GM18907 (cell line): Measurements from ENCODE around the gene SLC38A8.

Source experiments
- ATAC-seq: cut with Tn5 transposase; IDR thresholded peaks from one replicate; pipeline ENCODE4 v1.9.1; 2021; ENCODE audit warnings: mild to moderate bottlenecking, moderate library complexity; ENCODE audit not compliant: unreplicated experiment

SLC38A8 gene

DNA sequence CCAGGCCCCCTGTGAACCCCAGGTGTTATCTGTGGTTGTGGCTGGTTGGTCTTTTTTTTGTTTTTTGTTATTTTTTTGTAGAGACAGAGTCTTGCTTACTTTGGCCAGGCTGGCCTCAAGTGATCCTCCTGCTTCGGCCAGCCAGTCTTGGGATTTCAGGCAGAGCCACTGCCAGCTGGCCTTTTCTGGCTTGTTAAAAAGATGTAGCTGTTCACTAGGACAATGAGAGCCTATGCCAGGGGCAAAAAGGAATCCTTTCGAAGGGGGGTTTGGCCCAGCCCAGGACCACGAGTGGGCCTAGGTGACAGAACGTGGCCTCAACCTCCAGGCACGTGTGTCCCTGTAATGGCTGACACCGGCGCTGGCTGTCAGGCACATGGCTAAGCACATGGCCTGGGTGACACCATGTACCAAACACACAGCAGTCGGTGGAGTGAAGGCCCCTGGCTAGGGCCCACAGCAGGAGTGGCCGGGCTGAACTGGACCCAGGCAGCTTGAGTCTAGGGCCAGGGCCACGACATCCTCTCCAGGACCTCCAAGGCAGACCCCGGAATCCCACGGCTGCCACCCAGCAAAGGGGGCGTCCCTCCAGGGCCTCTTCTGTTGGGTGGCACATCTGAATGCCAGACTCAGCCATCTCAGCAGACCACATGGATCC is 6.9 kb upstream of the SLC38A8 start:
- ATAC-seq = no peak

DNA sequence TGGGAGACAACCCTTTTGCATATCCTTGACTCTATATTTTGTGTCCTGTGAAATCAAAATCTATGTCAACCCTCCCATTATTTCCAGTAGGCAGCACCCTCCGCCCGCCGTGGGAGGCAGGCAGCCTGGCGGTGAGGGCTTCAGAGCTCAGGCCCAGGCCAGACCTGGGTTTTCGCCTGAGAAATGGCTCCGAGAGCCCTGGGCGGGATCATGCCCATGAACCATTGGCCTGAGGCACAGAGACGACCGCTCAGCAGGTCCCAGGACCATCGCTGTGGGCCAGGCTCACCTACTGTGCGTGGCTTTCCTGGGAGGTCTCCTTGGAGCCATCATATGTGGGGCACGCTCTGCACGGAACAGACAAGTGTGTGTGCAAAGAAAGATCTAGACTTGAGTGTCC is 6.3 kb upstream of the SLC38A8 start:
- ATAC-seq = no peak

DNA sequence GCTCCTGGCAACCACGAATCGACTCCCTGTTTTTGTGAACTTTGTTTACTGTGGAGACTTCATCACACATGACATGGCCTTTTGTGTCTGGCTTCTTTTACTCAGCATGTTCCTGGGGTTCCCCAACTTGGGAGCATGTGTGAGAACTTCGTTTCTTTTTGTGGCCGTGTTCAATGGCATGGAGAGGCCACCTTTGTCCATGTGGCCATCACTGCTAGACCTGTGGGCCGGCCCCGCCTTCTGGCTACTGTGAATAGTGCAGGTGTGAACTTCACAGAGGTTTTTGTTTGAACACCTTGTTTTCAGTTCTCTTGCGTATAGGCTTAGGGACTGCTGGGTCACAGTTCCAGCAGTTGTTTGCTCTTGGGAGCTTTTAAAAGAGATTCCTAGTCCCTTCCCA is 5.7 kb upstream of the SLC38A8 start:
- no peak for ATAC-seq

DNA sequence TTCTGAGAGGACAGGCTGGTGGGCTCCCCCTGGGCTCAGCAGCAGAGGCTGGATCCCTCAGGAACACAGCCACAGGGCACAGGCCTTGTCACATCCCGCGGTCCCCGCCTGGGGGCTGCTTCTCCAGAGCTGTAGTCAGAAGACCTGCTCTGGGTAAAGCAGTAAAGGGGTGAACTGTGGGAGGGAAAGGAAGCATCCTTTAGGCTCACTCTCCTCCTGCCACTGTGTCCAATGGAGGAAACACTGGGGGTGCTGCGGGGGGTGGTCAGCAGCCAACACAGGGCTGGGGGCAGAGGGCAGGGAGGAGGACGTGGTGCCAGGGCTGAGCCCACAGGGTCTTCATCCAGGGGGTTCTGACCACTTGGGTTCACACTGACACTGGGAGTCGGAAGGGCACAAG is 5.0 kb upstream of the SLC38A8 start:
- no peak for ATAC-seq

DNA sequence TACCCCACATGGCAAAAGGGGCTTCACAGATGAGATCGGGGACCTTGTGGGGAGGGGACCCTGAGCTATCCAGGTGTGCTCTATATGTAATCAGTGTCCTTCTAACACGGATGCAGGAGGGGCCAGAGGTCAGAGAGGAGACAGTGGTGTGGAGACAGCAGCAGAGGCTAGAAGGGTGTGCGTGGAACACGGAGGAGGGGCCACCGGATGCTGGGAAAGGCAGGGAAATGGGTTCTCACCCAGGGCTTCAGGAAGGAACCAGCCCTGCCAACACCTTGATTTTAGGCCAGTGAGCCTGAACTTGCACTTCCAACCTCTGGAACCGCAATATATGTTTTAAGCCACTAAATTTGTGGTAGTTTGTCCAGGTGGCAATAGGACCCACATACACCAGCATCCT is 4.6 kb upstream of the SLC38A8 start:
- no peak for ATAC-seq

DNA sequence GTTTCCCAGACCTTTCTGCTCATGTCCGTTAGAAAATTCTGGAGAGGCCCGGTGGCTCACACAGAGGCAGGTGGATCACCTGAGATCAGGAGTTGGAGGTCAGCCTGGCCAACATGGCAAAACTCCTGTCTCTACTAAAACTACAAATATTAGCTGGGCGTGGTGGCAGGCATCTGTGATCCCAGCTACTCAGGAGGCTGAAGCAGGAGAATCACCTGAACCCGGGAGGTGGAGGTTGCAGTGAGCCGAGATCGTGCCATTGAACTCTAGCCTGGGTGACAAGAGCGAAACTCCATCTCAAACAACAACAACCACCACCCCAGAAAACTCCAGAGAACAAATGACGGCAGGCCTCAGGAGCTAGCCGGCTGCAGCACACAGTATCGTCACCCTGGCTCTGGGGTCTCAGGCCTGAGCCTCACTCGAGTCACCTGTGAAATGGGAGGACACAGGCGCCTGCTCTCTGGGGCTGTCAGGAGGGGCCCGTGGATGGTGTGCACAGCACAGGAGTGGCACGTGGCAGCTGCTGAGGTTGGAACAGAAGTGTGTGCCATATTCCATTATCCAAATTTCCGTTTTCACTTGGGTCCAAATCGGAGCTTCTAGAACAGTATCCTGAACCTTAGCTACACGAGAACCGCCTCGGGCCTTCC is 3.3 kb upstream of the SLC38A8 start:
- ATAC-seq = no peak

DNA sequence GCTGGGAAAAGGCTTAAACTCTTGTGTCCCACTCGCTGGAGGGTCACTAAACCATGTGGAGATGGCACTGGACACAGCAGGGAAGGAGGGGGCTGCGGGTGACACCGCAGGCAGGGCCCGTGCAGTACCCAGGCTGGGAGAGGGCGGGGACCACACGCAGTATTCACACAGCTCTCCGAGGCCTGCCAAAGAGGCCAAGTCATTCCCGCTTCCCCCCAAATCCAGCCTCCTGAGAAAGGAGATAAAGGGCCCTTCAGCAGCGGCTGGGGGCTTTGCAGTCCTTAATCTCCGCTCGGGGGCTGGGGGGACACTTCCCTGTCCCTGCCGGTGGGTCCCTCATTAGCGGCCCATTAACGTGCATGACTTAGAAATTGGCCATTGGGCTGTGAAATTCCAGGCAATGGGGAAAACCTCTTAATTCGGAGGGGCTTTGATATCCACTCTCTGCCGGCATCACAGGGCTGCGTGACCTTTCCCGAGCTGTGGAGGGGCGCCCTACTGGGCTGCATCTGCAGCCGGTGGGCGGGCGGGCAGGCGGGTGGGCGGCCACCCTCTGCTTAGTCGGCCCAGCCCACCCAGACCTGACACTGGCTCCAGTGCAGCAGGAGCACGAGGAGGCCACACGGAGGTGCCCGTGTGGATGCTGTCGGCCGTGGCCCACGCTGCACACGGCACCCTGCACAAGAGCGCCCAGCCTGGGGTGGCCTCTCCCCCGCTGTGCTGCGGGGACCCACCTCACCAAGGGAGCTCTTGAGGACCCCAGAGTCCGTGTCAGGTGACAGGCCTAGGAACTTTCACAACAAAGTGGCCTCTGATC is 2.6 kb upstream of the SLC38A8 start:
- no peak for ATAC-seq

DNA sequence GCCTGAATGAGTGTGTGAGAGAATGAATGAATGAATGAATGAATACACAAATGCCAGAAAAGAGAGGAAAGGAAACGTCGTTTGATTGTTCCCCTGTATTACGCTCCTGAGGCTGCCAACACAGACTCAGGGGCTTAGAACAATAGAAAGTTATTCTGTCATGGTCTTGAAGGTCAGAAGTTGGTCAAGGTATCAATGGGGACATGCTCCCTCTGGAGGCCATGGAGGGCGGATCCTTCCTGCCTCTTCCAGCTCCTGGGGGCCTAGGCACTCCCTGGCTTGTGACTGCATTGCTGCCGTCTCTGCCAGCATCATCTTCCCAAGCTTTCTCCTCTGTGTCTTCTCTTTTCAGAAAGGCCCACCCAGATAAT is 1.5 kb upstream of the SLC38A8 start:
- no peak for ATAC-seq

DNA sequence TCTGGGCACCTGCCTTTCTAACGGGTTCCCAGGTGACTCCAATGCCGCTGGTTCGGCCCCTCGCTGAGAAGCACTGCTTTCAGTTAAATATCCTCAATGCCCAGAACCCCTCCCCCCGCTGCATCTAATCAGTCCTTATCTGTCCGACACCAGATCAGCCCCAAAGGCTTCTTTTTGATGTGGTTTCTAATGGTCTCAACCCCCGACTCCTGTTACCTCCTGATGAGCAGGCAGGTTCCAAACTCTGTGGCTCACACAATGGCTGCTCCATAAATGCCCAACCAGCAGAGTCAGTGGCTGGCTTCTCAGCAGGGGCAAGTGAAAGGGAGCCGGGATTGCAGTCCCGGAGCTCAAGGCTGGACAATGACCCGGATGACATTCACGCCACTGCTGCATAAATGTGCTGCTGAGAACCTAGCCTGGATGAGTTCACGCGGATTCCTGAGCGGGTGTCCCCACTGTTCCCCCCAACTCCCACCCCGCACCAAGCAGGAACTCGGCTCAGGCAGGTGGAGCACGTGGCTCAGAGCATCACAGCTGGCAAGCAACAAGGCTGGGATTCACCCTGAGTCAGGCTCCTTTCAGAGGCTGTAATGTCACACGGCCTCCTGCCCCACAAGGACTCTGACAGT is 1.0 kb upstream of the SLC38A8 start:
- no peak for ATAC-seq

DNA sequence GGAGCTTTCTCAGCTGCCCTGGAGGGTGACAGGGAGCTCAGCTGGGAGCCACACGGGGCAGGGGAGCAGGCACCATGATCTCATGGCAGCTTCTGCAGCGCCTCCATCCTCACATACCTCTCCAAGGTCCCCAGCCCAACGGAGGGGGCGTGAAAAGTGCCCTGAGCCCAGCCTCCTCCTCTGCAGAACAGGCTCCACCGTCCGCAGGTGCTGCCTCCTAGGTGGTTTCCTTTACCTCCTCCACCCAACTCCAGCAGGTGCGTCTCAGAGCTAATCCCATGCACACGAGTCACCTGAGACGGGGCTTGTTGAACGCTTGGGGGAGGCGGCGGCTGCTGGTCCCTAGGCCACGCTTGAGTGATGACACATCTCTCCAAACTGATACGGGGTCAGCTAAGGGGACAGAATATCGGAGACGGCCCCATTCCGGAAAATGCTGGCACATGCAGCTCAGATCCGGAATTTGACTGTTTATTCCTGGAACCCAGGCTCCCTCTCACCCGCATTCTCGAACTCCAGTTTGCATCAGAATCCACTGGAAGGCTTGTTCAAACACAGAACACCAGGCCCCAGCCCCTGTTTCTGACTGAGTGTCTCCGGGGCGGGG is 387 bp upstream of the SLC38A8 start:
- no peak for ATAC-seq

DNA sequence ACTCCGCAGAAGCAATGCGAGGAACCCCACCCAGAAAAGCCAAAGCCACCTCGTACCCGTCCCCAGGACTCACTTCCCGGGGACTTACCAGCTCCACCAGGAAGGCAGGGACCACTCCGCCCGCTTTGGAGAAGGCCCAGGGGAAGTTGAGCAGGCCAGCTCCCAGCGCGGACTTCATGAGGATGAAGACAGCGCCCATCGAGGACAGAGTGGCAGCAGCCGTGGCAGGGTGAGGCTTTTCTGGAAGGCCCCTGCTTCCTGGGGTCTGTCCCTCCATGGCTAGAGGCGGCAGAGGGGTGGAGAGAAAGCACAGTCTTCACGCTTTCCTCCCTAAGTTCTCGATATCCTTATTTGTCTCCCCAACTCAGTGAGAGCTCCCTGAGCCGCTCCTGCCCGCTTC is 714 bp downstream of the SLC38A8 start:
- ATAC-seq = no peak

DNA sequence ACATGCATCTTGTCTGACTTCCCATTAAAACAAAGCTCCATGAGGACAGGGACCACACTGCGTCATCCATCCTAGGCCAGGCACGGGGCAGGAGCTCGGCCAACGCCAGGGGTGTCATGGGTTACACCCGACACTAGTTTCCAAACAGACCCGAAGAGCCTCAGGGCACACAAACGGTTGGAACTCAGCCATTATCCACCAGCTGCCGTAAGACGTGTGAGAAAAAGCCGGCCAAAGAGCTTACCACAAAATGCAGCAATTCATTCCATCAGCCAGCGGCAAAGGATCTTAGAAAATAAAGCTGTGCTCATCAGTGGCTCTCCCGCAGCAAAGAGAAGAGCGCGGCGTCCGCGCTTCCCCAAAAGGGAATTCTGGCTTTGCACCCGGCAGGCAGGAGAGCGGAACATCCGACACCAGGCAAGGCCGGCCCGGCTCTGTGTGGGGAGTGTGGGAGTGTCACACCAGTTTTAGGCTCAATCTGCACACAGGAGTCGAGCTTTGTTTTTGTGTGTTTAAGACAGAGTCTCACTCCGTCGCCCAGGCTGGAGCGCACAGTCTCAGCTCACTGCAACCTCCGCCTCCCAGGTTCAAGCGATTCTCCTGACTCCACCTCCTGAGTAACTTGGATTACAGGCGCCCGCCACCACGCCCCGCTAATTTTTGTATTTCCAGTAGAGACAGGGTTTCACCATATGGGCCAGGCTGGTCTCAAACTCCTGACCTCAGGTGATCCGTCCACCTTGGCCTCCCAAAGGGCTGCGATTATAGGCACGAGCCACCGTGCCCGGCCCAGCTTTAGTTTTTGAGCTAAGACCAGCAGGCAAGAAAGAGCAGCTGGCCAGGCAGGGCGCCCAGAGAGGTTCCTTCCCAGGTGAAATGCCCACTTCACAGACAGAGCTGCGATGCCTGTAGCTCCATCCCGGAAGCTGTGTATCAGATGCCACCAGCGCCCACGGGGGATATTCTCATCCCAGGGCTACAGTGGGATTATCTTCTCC is 1.5 kb downstream of the SLC38A8 start:
- no peak for ATAC-seq

DNA sequence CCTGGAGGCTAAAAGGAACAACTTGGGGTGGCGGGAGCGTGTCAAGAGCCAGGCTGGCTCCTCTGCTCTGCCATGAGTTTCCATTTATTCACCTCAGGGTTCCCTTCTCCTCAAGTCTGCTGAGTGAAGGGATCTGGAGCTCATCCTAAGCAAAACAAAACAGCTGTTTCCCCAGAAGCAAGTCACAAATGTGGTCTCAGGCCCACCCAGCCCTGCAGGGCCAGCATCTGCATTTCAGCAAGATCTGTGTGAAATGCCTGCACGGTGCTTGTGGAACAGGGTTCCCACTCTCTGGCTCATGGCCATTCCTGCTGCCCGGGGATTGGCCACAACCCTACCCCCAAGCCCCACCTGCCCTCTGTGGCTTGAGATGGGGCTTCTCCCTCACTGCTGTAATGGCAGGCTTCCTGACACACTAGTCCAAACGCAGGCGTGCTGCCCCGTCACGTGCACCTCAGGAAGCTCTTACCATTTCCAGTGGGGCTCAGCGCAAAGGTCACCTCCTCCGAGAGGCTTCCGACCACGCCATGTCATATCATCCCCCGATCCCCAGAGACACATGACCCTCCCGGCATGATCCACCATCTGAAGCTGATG is 2.3 kb downstream of the SLC38A8 start:
- no peak for ATAC-seq

DNA sequence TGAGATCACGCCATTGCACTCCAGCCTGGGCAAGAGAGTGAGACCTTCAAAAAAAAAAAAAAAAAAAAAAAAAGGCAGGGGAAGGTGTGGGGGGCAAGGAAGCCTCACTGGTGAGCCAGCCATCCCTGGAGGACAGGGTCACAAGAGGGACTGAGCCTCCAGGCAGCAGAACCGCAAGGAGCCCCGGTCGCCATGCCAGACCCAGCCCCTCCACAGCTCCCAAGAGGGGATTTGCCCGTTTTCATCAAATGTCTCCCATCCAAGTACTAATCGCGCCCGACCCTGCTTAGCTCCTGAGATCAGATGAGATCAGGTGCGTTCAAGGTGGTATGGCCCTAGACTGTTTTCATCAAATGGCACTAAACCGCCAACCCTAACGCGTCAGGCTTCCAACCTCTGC is 2.9 kb downstream of the SLC38A8 start:
- no peak for ATAC-seq

DNA sequence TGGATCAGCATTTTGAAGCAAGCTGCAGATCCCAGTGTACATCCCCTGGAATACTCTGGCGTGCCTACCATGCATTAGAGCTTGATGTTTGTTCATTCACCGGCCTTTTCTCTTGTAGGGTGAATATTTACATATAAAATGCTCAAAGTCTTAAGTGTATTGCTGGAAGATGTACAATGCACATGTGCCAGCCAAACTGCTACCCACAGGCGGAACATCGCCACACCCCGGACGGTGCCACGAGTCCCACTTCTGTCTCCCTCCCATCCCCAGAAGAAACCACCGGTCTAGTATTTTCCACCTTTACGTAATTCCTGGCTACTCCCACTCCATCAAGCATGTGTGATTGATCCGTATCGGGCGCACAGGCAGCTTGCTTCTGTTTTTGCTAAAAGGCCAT is 4.1 kb downstream of the SLC38A8 start:
- ATAC-seq = no peak

DNA sequence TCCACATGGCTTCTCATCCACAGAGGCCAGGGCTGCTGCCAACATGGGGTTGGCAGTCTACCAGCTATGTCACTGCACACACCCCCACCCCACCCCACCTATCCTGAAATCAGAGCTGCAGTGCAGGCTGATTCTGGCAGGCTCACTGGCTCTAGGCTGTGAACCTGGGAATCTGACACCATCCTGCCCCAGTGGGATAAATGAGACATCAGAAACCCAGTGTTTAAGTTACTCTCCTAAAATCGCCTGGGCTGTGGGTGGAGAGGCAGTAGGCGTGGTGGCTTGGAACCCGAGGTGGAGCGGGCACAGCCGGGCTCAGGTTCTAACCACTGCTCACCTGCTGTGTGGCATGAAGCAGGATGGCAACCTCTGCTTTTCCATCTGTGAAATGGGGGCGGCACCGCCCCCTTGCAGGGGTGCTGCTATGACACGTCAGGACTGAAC is 5.6 kb downstream of the SLC38A8 start:
- no peak for ATAC-seq

DNA sequence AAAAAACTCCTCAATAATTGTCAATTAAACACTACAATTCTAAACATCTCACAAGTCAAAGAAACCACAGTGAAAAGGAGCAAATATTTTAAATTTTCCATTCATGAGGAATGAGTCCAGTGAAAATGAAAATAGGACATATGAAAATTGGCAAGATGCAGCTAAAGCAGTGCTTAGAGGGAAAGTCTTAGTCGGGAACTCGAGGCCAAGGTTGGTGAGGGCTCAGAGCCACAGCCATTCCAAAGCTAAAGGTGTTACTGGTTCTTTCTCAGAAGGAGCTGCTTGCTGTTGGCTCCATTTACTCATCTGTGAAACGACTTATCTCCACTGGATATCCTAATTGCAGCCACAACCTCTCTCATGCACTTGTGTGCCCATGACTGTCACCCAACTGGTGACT is 6.5 kb downstream of the SLC38A8 start:
- ATAC-seq = no peak

DNA sequence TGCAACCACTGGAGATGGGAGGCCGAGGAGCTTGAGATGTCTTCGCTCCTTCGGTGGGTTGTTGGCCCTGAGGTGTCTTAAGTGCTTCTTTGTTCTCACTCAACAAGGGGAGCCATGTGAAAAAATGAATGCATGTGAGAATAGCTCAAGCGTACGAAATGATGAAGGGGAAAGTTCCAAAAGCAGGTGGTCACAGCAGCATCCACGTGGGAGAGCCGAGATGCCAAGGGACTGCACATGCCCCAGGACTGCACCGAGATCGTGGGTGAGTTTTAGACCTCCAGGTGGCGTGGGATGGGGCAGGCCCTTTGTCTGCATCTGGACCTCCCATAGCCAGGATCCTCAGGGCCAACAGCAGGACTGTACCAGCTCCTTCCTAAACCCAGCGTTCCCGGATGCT is 8.1 kb downstream of the SLC38A8 start:
- no peak for ATAC-seq
